ENCODE measurements around the gene IL31RA. TPM values are rescaled to one million over a fixed set of nuclear protein-coding genes. Genes with fewer than 3 reads are reported as not detected.

Gene IL31RA
- total and polyA plus RNA-seq, 2 experiments from 2014 or later: not detected

DNA sequence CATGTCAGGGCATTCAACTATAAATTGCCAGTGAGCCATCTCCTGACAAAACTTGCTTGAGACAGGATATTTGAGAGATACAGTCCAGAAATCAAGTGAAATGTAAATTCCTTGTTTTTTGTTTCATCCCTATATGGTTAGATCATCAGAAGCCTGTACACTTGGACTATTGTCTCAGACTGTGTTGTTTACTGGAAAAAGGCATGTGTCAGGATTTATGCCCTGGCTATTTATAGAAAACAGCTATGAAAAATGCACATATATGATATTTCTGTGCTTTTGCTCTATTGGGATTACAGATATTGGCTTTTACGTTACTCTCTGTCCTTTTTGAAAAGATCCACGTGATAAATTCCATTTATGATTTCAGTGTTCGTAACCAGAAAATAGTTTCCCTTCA, 44.2 kb downstream of the IL31RA start:
- Mint-ChIP-seq H3K27ac (no peak overlapping the region), H3K4me1 (no peaks in the 10 kb centered on the region), H3K4me3 (no peak overlapping the region), H3K36me3 (ENCODE audit: low read depth) (peaks cover 3% of the 10 kb centered on the region; the same call in 2 of the 3 replicates), H3K27me3 (ENCODE audit: insufficient read depth, low read depth, poor library complexity) (peaks cover 4% of the 10 kb centered on the region), H3K9me3 (peaks cover 4% of the 10 kb centered on the region; the same call in 1 of the 3 replicates)
- no peaks in the 10 kb centered on the region for H4K20me1 ChIP-seq (replicated peaks; ENCODE audit: insufficient read depth)
- H3K27ac ChIP-seq (ENCODE audit: low read depth): no peak overlapping the region
- H3K27me3 ChIP-seq (ENCODE audit: insufficient read depth): no peaks in the 10 kb centered on the region
- peaks cover 10% of the 10 kb centered on the region for H3K9me2 ChIP-seq (ENCODE audit: insufficient read depth)
- H3K4me1 ChIP-seq (ENCODE audit: insufficient read depth): no peaks in the 10 kb centered on the region
- H3K4me3 ChIP-seq: no peak overlapping the region
- H3F3A ChIP-seq (replicated peaks; ENCODE audit: low read depth): no peaks in the 10 kb centered on the region
- no peak for TF ChIP-seq STAT1 (IDR thresholded peaks at IDR 0.05; ENCODE audit: unreplicated experiment)
- ATAC-seq: no peak
- no peaks in the 10 kb centered on the region for H3K79me2 ChIP-seq (replicated peaks; ENCODE audit: insufficient read depth)
- H3K4me2 ChIP-seq: no peak overlapping the region
- no peaks in the 10 kb centered on the region for H3K36me3 ChIP-seq (ENCODE audit: insufficient read depth)
- H2AFZ ChIP-seq: peak overlapping the region; percentile 47; the same call in 1 of the 2 replicates
- DNase-seq (ENCODE audit: low spot score): no peak

DNA sequence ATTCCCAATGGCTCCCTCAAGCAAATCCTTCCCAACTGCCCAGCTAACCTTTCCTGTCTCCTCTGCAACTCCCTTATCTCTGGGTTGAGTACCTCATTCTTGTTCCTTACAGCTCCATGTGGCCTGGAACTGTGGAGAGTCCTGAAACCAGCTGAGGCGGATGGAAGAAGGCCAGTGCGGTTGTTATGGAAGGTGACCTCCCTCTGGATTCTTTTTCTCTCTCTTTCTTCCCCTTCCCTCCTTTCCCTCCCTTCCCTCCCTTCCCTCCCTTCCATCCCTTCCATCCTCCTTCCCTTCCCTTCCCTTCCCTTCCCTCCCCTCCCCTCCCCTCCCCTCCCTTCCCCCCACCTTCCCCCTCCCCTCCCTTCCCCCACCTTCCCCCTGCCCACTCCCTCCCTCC, 45.1 kb downstream of the IL31RA start:
- Histone ChIP-seq H2AFZ (peak overlapping the region; percentile 90), H3K79me2 (replicated peaks; ENCODE audit: insufficient read depth) (no peaks in the 10 kb centered on the region), H4K20me1 (replicated peaks; ENCODE audit: insufficient read depth) (no peaks in the 10 kb centered on the region), H3K4me3 (no peak overlapping the region), H3K36me3 (ENCODE audit: insufficient read depth) (no peaks in the 10 kb centered on the region), H3K27ac (ENCODE audit: low read depth) (no peak overlapping the region), H3K9me2 (ENCODE audit: insufficient read depth) (peaks cover 10% of the 10 kb centered on the region), H3K27me3 (ENCODE audit: insufficient read depth) (no peaks in the 10 kb centered on the region), H3F3A (replicated peaks; ENCODE audit: low read depth) (no peaks in the 10 kb centered on the region), H3K4me1 (ENCODE audit: insufficient read depth) (no peaks in the 10 kb centered on the region), H3K4me2 (no peak overlapping the region)
- Mint-ChIP-seq H3K9me3 (peaks cover 3% of the 10 kb centered on the region; the same call in 1 of the 3 replicates), H3K36me3 (ENCODE audit: low read depth) (peaks cover 3% of the 10 kb centered on the region; the same call in 2 of the 3 replicates), H3K4me3 (no peak overlapping the region), H3K27ac (no peak overlapping the region), H3K27me3 (ENCODE audit: insufficient read depth, low read depth, poor library complexity) (peaks cover 4% of the 10 kb centered on the region), H3K4me1 (no peaks in the 10 kb centered on the region)
- DNase-seq (ENCODE audit: low spot score): no peak
- ATAC-seq: no peak
- TF ChIP-seq CREB1 (CRISPR knock-in tag; IDR thresholded peaks at IDR 0.05; ENCODE audit: low read depth) (no peak), ZNF114 (CRISPR knock-in tag; IDR thresholded peaks at IDR 0.05) (no peak), NANOG (IDR thresholded peaks at IDR 0.05; ENCODE audit: borderline replicate concordance) (no peak), EZH2phosphoT487 (IDR thresholded peaks at IDR 0.05; ENCODE audit: unreplicated experiment) (no peak), JUNB (IDR thresholded peaks at IDR 0.05; ENCODE audit: unreplicated experiment) (no peak), STAT1 (IDR thresholded peaks at IDR 0.05; ENCODE audit: unreplicated experiment) (no peak)
- TF ChIP-seq, protein P1, sequence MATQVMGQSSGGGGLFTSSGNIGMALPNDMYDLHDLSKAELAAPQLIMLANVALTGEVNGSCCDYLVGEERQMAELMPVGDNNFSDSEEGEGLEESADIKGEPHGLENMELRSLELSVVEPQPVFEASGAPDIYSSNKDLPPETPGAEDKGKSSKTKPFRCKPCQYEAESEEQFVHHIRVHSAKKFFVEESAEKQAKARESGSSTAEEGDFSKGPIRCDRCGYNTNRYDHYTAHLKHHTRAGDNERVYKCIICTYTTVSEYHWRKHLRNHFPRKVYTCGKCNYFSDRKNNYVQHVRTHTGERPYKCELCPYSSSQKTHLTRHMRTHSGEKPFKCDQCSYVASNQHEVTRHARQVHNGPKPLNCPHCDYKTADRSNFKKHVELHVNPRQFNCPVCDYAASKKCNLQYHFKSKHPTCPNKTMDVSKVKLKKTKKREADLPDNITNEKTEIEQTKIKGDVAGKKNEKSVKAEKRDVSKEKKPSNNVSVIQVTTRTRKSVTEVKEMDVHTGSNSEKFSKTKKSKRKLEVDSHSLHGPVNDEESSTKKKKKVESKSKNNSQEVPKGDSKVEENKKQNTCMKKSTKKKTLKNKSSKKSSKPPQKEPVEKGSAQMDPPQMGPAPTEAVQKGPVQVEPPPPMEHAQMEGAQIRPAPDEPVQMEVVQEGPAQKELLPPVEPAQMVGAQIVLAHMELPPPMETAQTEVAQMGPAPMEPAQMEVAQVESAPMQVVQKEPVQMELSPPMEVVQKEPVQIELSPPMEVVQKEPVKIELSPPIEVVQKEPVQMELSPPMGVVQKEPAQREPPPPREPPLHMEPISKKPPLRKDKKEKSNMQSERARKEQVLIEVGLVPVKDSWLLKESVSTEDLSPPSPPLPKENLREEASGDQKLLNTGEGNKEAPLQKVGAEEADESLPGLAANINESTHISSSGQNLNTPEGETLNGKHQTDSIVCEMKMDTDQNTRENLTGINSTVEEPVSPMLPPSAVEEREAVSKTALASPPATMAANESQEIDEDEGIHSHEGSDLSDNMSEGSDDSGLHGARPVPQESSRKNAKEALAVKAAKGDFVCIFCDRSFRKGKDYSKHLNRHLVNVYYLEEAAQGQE (IDR thresholded peaks at IDR 0.05; ENCODE audit: unreplicated experiment): no peak
- TF ChIP-seq, protein P2, sequence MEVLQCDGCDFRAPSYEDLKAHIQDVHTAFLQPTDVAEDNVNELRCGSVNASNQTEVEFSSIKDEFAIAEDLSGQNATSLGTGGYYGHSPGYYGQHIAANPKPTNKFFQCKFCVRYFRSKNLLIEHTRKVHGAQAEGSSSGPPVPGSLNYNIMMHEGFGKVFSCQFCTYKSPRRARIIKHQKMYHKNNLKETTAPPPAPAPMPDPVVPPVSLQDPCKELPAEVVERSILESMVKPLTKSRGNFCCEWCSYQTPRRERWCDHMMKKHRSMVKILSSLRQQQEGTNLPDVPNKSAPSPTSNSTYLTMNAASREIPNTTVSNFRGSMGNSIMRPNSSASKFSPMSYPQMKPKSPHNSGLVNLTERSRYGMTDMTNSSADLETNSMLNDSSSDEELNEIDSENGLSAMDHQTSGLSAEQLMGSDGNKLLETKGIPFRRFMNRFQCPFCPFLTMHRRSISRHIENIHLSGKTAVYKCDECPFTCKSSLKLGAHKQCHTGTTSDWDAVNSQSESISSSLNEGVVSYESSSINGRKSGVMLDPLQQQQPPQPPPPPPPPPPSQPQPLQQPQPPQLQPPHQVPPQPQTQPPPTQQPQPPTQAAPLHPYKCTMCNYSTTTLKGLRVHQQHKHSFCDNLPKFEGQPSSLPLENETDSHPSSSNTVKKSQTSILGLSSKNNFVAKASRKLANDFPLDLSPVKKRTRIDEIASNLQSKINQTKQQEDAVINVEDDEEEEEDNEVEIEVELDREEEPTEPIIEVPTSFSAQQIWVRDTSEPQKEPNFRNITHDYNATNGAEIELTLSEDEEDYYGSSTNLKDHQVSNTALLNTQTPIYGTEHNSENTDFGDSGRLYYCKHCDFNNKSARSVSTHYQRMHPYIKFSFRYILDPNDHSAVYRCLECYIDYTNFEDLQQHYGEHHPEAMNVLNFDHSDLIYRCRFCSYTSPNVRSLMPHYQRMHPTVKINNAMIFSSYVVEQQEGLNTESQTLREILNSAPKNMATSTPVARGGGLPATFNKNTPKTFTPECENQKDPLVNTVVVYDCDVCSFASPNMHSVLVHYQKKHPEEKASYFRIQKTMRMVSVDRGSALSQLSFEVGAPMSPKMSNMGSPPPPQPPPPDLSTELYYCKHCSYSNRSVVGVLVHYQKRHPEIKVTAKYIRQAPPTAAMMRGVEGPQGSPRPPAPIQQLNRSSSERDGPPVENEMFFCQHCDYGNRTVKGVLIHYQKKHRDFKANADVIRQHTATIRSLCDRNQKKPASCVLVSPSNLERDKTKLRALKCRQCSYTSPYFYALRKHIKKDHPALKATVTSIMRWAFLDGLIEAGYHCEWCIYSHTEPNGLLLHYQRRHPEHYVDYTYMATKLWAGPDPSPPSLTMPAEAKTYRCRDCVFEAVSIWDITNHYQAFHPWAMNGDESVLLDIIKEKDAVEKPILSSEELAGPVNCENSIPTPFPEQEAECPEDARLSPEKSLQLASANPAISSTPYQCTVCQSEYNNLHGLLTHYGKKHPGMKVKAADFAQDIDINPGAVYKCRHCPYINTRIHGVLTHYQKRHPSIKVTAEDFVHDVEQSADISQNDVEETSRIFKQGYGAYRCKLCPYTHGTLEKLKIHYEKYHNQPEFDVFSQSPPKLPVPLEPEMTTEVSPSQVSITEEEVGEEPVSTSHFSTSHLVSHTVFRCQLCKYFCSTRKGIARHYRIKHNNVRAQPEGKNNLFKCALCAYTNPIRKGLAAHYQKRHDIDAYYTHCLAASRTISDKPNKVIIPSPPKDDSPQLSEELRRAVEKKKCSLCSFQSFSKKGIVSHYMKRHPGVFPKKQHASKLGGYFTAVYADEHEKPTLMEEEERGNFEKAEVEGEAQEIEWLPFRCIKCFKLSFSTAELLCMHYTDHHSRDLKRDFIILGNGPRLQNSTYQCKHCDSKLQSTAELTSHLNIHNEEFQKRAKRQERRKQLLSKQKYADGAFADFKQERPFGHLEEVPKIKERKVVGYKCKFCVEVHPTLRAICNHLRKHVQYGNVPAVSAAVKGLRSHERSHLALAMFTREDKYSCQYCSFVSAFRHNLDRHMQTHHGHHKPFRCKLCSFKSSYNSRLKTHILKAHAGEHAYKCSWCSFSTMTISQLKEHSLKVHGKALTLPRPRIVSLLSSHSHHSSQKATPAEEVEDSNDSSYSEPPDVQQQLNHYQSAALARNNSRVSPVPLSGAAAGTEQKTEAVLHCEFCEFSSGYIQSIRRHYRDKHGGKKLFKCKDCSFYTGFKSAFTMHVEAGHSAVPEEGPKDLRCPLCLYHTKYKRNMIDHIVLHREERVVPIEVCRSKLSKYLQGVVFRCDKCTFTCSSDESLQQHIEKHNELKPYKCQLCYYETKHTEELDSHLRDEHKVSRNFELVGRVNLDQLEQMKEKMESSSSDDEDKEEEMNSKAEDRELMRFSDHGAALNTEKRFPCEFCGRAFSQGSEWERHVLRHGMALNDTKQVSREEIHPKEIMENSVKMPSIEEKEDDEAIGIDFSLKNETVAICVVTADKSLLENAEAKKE (CRISPR knock-in tag; IDR thresholded peaks at IDR 0.05): no peak
- TF ChIP-seq, protein P3, sequence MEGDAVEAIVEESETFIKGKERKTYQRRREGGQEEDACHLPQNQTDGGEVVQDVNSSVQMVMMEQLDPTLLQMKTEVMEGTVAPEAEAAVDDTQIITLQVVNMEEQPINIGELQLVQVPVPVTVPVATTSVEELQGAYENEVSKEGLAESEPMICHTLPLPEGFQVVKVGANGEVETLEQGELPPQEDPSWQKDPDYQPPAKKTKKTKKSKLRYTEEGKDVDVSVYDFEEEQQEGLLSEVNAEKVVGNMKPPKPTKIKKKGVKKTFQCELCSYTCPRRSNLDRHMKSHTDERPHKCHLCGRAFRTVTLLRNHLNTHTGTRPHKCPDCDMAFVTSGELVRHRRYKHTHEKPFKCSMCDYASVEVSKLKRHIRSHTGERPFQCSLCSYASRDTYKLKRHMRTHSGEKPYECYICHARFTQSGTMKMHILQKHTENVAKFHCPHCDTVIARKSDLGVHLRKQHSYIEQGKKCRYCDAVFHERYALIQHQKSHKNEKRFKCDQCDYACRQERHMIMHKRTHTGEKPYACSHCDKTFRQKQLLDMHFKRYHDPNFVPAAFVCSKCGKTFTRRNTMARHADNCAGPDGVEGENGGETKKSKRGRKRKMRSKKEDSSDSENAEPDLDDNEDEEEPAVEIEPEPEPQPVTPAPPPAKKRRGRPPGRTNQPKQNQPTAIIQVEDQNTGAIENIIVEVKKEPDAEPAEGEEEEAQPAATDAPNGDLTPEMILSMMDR (conservative IDR thresholded peaks at IDR 0.05; ENCODE audit: low read depth in 2 of 2): no peak
